GM18517 (cell line): Measurements from ENCODE around the gene FGR.
"Not testable (repeated sequence)": the region's sequence is repeated elsewhere in the genome, so short reads cannot be mapped to it uniquely, and the experiment has no call there.

Source experiments
- ATAC-seq: cut with Tn5 transposase; IDR thresholded peaks from one replicate; pipeline ENCODE4 v1.9.1; 2021; ENCODE audit warnings: mild to moderate bottlenecking, moderate library complexity; ENCODE audit not compliant: unreplicated experiment

Gene FGR

GRCh38 chr1:27660300-27660835, 25.4 kb upstream of the FGR start:
- ATAC-seq, result peak; percentile 8

GRCh38 chr1:27659497-27660299, 24.7 kb upstream of the FGR start:
- ATAC-seq, result peak; percentile 55

- peak; percentile 11 for ATAC-seq
Measured at GRCh38 chr1:27658951-27659496, 24.0 kb upstream of the FGR start.

GRCh38 chr1:27656157-27656893, 21.3 kb upstream of the FGR start:
- ATAC-seq, result no peak

GRCh38 chr1:27655151-27655937, 20.4 kb upstream of the FGR start:
- no peak for ATAC-seq

DNA sequence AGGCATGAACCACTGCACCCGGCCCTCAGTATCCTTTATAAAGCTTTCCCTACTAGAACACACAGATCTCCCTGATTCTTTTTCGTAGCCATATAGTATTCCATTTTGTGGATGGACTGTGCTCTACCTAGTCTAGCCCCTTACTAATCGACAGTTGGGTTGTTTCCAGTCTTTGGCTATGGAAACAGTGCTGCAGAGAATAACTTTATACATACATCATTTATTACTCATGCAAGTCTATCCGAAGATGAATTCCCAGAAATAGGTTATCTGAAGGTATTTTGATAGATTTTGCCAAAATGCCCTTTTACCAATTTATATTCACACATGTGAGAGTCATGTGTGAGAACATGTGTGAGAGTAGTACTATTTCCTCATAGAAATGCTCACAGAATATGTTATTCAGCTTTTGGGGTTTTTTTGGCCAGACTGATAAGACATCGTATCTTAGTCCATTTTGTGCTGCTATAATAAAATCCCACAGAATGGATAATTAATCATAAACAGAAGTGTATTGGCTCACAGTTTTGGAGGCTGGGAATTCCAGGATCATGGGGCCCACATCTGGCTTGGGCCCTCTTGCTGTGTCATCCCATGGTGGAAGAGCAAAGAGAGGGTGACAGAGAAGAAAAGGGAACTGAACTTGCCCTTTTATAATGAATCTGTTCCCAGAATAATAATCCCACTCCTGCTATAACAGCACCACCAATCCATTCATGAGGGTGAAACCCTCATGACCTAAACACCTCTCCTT, 17.3 kb upstream of the FGR start:
- no peak for ATAC-seq

GRCh38 chr1:27650539-27651175, 15.7 kb upstream of the FGR start:
- no peak for ATAC-seq

- ATAC-seq, result no peak
Measured at GRCh38 chr1:27650171-27650538, 15.2 kb upstream of the FGR start.

DNA sequence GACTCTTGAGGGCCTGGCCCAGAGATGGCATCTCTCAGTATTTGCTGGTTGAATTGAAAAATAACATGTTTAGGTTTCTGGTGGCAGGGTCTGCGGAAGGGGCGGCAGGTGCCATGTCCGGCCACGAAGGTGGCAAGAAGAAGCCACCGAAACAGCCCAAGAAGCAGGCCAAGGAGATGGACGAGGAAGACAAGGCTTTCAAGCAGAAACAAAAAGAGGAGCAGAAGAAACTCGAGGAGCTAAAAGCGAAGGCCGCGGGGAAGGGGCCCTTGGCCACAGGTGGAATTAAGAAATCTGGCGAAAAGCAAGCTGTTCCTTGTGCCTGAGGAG, 14.3 kb upstream of the FGR start:
- ATAC-seq, result no peak

- no peak for ATAC-seq
Measured at GRCh38 chr1:27648602-27649305, 13.8 kb upstream of the FGR start.

DNA sequence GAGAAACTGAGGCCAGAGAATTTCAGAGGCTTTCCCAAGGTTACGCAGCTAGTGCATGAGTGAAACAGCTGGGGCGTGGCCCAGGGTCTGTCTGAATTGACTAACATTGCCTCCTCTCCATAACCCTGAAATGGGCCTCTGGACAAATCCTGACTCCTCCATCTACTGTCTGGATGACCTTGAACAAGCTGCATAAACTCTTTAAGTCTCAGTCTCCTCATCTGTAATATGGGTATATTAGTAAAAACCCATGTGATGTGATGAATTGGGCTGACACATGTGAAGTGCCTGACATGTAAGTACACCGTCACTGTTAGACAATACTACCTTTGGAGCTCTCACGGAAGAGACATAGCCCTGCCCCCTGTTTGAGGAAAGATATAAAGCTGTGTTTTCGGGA, 12.3 kb upstream of the FGR start:
- no peak for ATAC-seq

GRCh38 chr1:27646676-27647075, 11.7 kb upstream of the FGR start:
- ATAC-seq, result no peak

DNA sequence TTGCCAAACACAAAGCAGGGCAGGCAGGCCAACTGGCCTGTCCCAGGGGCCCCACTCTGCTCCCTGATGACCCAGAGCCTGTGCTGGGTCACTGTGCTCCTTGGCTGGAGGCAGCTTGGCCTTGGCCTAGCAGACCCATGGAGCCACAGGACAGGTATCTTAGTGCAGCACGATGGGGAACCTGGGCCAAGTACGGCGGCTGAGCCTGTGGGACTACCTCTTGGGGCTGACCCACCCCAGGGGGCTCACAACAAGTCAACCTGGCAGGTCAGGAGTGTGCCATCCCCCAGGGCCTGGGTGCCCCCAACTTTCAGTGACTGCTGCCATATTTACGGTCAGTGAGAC, 10.1 kb upstream of the FGR start:
- no peak for ATAC-seq

DNA sequence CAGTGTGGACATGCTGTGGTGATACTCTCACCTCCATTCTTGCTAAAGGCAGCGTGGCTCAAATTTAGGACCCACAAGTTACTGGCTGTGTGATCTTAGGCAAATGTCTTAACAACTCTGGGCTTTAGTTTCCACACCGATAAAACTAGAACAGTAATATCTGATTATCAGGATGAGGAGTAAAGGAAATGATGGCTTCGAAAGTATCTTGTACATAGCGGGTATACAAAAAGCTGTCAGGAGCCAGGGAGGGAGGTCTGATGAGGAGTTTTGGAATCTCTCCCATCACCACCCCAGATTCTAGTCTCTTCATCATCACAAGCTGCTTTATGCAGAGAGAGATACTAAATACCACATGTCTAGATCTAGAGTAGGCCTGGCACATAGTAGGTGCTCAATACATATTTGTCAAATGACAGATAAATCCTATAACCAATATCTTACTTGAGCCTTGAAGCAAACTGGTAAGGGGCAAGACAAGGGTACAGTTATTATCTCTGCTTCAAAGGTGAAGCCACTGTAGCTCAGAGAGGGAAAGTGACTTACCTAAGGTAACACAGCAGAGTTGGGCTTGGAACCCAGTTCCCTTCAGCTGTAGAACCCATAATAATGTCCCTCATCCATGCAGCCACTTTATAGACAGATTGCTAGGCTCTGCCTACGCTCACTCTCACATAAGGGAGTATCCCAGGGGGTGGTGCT, 9.5 kb upstream of the FGR start:
- ATAC-seq, result no peak

- ATAC-seq, result no peak
Measured at GRCh38 chr1:27643600-27644368, 8.8 kb upstream of the FGR start.

DNA sequence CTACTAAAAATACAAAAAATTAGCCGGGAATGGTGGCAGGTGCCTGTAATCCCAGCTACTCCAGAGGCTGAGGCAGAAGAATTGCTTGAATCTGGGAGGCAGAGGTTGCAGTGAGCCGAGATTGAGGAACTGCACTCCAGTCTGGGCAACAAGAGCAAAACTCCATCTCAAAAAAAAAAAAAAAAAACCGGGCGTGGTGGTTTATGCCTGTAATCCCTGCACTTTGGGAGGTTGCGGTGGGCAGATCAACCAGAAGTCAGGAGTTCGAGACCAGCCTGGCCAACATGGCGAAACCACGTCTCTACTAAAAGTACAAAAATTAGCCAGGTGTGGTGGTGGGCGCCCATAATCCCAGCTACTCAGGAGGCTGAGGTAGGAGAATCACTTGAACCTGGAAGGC, 5.5 kb upstream of the FGR start:
- not testable (repeated sequence) for ATAC-seq

GRCh38 chr1:27638805-27639204, 3.8 kb upstream of the FGR start:
- no peak for ATAC-seq

- no peak for ATAC-seq
Measured at GRCh38 chr1:27638047-27638734, 3.2 kb upstream of the FGR start.
